Transverse colon (tissue), 4 donors: ENCODE data around the gene PSPH. TPM values are rescaled to one million over a fixed set of nuclear protein-coding genes. Genes with fewer than 3 reads are reported as not detected.
"Not testable (repeated sequence)": the region's sequence is repeated elsewhere in the genome, so short reads cannot be mapped to it uniquely, and the experiment has no call there.

Experiments used
- DNase-seq: peaks from one replicate; pipeline ENCODE4 v3.0.0-alpha.2; 2019
- H3K27ac ChIP-seq, 4 donors: fragments of 200-600 bp; sonication (generic); 2 replicates each; pipeline ENCODE4 v1.5.1; 2016 to 2018; ENCODE audit warnings: inconsistent platforms in 4 of 4
- H3K27me3 ChIP-seq: fragments of 200-600 bp; sonication (generic); 2 replicates; pipeline ENCODE4 v1.5.1; 2017; ENCODE audit warnings: inconsistent platforms
- H3K36me3 ChIP-seq, 4 donors: fragments of 200-600 bp; sonication (generic); 2 replicates each; pipeline ENCODE4 v1.5.1; 2017 to 2019; ENCODE audit warnings: inconsistent platforms in 4 of 4
- H3K4me1 ChIP-seq, 4 donors: fragments of 200-600 bp; sonication (generic); 2 replicates each; pipeline ENCODE4 v1.5.1; 2017 to 2020; ENCODE audit warnings: inconsistent platforms in 4 of 4
- H3K4me3 ChIP-seq, 4 donors: fragments of 200-600 bp; sonication (generic); 1 replicate in 1 of 4; 2 replicates in 3 of 4; pipeline versions ENCODE4 v1.5.1 to v1.6.1; 2017 to 2019; ENCODE audit warnings: inconsistent platforms in 4 of 4
- H3K9me3 ChIP-seq, 2 donors: fragments of 200-600 bp; sonication (generic); 2 replicates each; pipeline ENCODE4 v1.5.1; 2017 to 2019; ENCODE audit warnings: inconsistent platforms in 2 of 2
- CTCF ChIP-seq, 5 experiments: fragments of 200-600 bp in 3 of 5; fragments of 450-650 bp in 2 of 5; sonication (generic) in 3 of 5; IDR thresholded peaks; 1 replicate in 2 of 5; 2 replicates in 3 of 5; pipeline ENCODE4 v1.5.1; 2016 to 2017; ENCODE audit warnings: antibody characterized with exemption in 5 of 5, inconsistent platforms in 3 of 5, mild to moderate bottlenecking in 2 of 5, moderate library complexity in 1 of 5
- EP300 ChIP-seq: sonication (generic); formaldehyde crosslinking; IDR thresholded peaks from one replicate; pipeline ENCODE4 v1.6.1; 2017; ENCODE audit warnings: antibody characterized with exemption, low read depth
- POLR2A ChIP-seq: fragments of 450-650 bp; IDR thresholded peaks from one replicate; pipeline ENCODE4 v1.6.1; 2016; ENCODE audit warnings: antibody characterized with exemption, mild to moderate bottlenecking, moderate library complexity
- POLR2AphosphoS5 ChIP-seq, 3 donors: sonication (generic); formaldehyde crosslinking; IDR thresholded peaks; one replicate each; pipeline ENCODE4 v1.6.1; 2016; ENCODE audit warnings: antibody characterized with exemption in 3 of 3
- WGBS, 2 donors: methylation state at CpG; one replicate each; pipeline ENCODE4 v1.1.5; 2018; ENCODE audit warnings: low coverage in 1 of 2; 5-methylcytosine and 5-hydroxymethylcytosine counted together
- in situ Hi-C, 4 donors: fragments of 200-750 bp; cut with MboI; loops; one replicate each; pipeline versions ENCODE4 v1.15.0 to v1.15.1; 2017; ENCODE audit warnings: low sequenced_read_pairs in 3 of 4, low pct_ligation_motif_present in 1 of 4, low pct_unique_long_range_greater_than_20kb in 1 of 4
- intact Hi-C: fragments of 100-400 bp; cut with DNase I; formaldehyde crosslinking; loops from one replicate; pipeline ENCODE4 v1.15.1; 2023; ENCODE audit warnings: low total_unique reads
- total RNA-seq, 4 donors: library from RNA; depleted of rRNA; stranded (reverse); fragments of >200 nt; gene quantifications; one replicate each; pipeline ENCODE4 v1.1.0, GENCODE V29; 2016

Gene PSPH
- total RNA-seq, 4 donors from 2014 or later, result 8.9 to 15.1 (median 10.0) TPM

GRCh38 chr7:56048763-56049162 lies 2.5 kb downstream of the PSPH start:
- in situ Hi-C loops, result loop anchor here in 1 of 4 donors (25.0 kb wide), 1 partner anchor 1036 kb away; the partner anchor contains the start of gene EGFR
- peak; percentile 46 for DNase-seq

GRCh38 chr7:56048245-56048644 lies 3.0 kb downstream of the PSPH start:
- peak overlapping the region; percentile 70 to 79 (median 73) for H3K27ac ChIP-seq
- no peaks in the 10 kb centered on the region for H3K9me3 ChIP-seq
- peaks cover 10 to 56% (median 35%) of the 10 kb centered on the region in 4 donors for H3K4me1 ChIP-seq
- peaks cover 0 to 3% (median 0%) of the 10 kb centered on the region in 4 donors for H3K36me3 ChIP-seq
- intact Hi-C loops, result no loop called here
- no peaks in the 10 kb centered on the region for H3K27me3 ChIP-seq
- in situ Hi-C loops, result loop anchor here in 1 of 4 donors (25.0 kb wide), 1 partner anchor 1036 kb away; the partner anchor contains the start of gene EGFR
- WGBS, 2 donors, result 86 to 97% methylated on average over 1 of the region's 1 CpG
- H3K4me3 ChIP-seq, result no peak overlapping the region
- TF ChIP-seq EP300 (no peak), POLR2A (no peak), CTCF (IDR thresholded peaks at IDR 0.05) (no peak), POLR2AphosphoS5 (IDR thresholded peaks at IDR 0.05) (no peak)
- DNase-seq, result no peak

More at GRCh38 chr7:56048763-56049162, 2.5 kb downstream of the PSPH start:
- H3K4me3 ChIP-seq, H3K36me3 ChIP-seq, intact Hi-C loops, H3K27me3 ChIP-seq, H3K9me3 ChIP-seq: not testable (repeated sequence)
- H3K27ac ChIP-seq, result peak overlapping the region; percentile 29 to 74 (median 71)
- peak in 1 of 5 experiments; percentile 13 for TF ChIP-seq CTCF (IDR thresholded peaks at IDR 0.05)
- WGBS, 2 donors, result 49 to 59% methylated on average over 5 to 8 of the region's 8 CpGs
- peaks cover 11 to 61% (median 38%) of the 10 kb centered on the region in 4 donors for H3K4me1 ChIP-seq

- H3K27me3 ChIP-seq, H3K36me3 ChIP-seq, H3K4me3 ChIP-seq, intact Hi-C loops, DNase-seq, H3K9me3 ChIP-seq: not testable (repeated sequence)
- WGBS, 2 donors, result 65 to 69% methylated on average over 11 of the region's 11 CpGs
- in situ Hi-C loops, result loop anchor here in 1 of 4 donors (25.0 kb wide), 1 partner anchor 1035 kb away; the partner anchor contains the start of gene EGFR
- H3K4me1 ChIP-seq, result peaks cover 4 to 50% (median 28%) of the 10 kb centered on the region in 4 donors
- peak overlapping the region; percentile 70 to 79 (median 73) for H3K27ac ChIP-seq
Measured at GRCh38 chr7:56047446-56048116, 3.7 kb downstream of the PSPH start.

- Histone ChIP-seq H3K4me1 (peaks cover 0 to 45% (median 24%) of the 10 kb centered on the region in 4 donors), H3K4me3 (no peak overlapping the region), H3K9me3 (no peaks in the 10 kb centered on the region), H3K36me3 (no peaks in the 10 kb centered on the region), H3K27me3 (no peaks in the 10 kb centered on the region), H3K27ac (peak overlapping the region; percentile 70 to 79 (median 73))
- intact Hi-C loops (no loop called here), in situ Hi-C loops (loop anchor here in 1 of 4 donors (25.0 kb wide), 1 partner anchor 1035 kb away; the partner anchor contains the start of gene EGFR)
- WGBS, 2 donors, result 11 to 36% methylated on average over 3 to 5 of the region's 5 CpGs
- no peak for DNase-seq
- TF ChIP-seq POLR2AphosphoS5 (IDR thresholded peaks at IDR 0.05) (peak in 2 of 3 donors; percentile 16 to 47), CTCF (IDR thresholded peaks at IDR 0.05) (no peak)
Measured at GRCh38 chr7:56046721-56047445, 4.4 kb downstream of the PSPH start.

GRCh38 chr7:56045758-56046157 lies 5.5 kb downstream of the PSPH start:
- in situ Hi-C loops, result loop anchor here in 1 of 4 donors (25.0 kb wide), 1 partner anchor 1033 kb away; the partner anchor contains the start of gene EGFR
- H3K9me3 ChIP-seq, H3K4me3 ChIP-seq, H3K36me3 ChIP-seq, intact Hi-C loops, H3K27me3 ChIP-seq, DNase-seq: not testable (repeated sequence)
- 97 to 100% methylated on average over 2 of the region's 2 CpGs for WGBS, 2 donors
- Histone ChIP-seq H3K4me1 (peaks cover 0 to 44% (median 22%) of the 10 kb centered on the region in 4 donors), H3K27ac (peak overlapping the region in 1 of 4 donors; percentile 79)
